HCT116 (cell line): ENCODE data around the gene ATP8B4. TPM values are rescaled to one million over a fixed set of nuclear protein-coding genes. Genes with fewer than 3 reads are reported as not detected.

ENCODE experiments used
- ATAC-seq: fragments of 200-7000 bp; cut with Tn5 transposase; 2 replicates; pipeline ENCODE4 v1.9.1; 2020; ENCODE audit warnings: mild to moderate bottlenecking, moderate library complexity
- BruUV-seq: library from RNA; stranded (reverse); fragments of 400-500 nt; replicated peaks from 2 replicates; lab custom pipeline; 2021; lab: Mats Ljungman, UMichigan
- CTCF ChIA-PET: fragments of 300-600 bp; sonication (Branson Sonifier 250); formaldehyde crosslinking; loops from one replicate; lab custom pipeline; 2021; ENCODE audit warnings: antibody characterized with exemption; lab: Charles Lee
- POLR2A ChIA-PET: fragments of 300-600, 350-600 bp; sonication (Branson Sonifier 250); formaldehyde crosslinking; loops from one replicate; lab custom pipeline; 2021; ENCODE audit warnings: antibody characterized with exemption; lab: Charles Lee
- RAD21 ChIA-PET, 2 experiments: fragments of 300-600 bp; sonication (Branson Sonifier 250); formaldehyde crosslinking; loops; one replicate each; lab custom pipeline; 2023; ENCODE audit warnings: low total read pairs in 2 of 2; ENCODE audit not compliant: uncharacterized antibody in 2 of 2, unreplicated experiment in 2 of 2, low non-redundant PET in 1 of 2; lab: Charles Lee
- DNase-seq: peaks from one replicate; pipeline ENCODE4 v3.0.0-alpha.2; 2010; ENCODE audit warnings: low read depth, low spot score
- H2AFZ ChIP-seq: fragments of 200-600 bp; shearing (Covaris generic), sonication (generic); 2 replicates; pipeline ENCODE4 v1.6.1; 2017; ENCODE audit warnings: low read depth, mixed run types, mixed read lengths, antibody characterized with exemption, low read length; ENCODE audit not compliant: poor library complexity, severe bottlenecking
- H3K27ac ChIP-seq: 2 replicates; pipeline ENCODE4 v1.5.1; 2012; ENCODE audit warnings: low read depth, low read length
- H3K27me3 ChIP-seq: fragments of 200-600 bp; sonication (generic); 2 replicates; pipeline ENCODE4 v1.6.1; 2016; ENCODE audit warnings: mixed run types, low read length, mixed read lengths; ENCODE audit not compliant: insufficient read depth
- H3K36me3 ChIP-seq, 2 experiments: fragments of 200-500 bp in 1 of 2; fragments of 200-600 bp in 1 of 2; sonication (Bioruptor generic) in 1 of 2; sonication (generic) in 1 of 2; 2 replicates each; pipeline versions ENCODE4 v1.5.1 to v1.6.1; 2014 to 2016; ENCODE audit warnings: low read length in 2 of 2, inconsistent platforms in 1 of 2, mixed read lengths in 1 of 2, mixed run types in 1 of 2; ENCODE audit not compliant: insufficient read depth in 2 of 2, control insufficient read depth in 1 of 2
- H3K4me1 ChIP-seq, 2 experiments: fragments of 200-600 bp in 1 of 2; sonication (generic) in 1 of 2; 2 replicates each; pipeline versions ENCODE4 v1.5.1 to v1.6.1; 2012 to 2017; ENCODE audit warnings: low read length in 2 of 2, inconsistent platforms in 1 of 2, mild to moderate bottlenecking in 1 of 2, mixed read lengths in 1 of 2, mixed run types in 1 of 2, moderate library complexity in 1 of 2; ENCODE audit not compliant: insufficient read depth in 2 of 2, control insufficient read depth in 1 of 2
- H3K4me2 ChIP-seq: fragments of 200-600 bp; sonication (generic); 2 replicates; pipeline ENCODE4 v1.6.1; 2017; ENCODE audit warnings: mixed run types, low read length, mixed read lengths
- H3K4me3 ChIP-seq, 2 experiments: fragments of 200-600 bp in 1 of 2; sonication (generic) in 1 of 2; replicated peaks in 1 of 2; 2 replicates each; pipeline ENCODE4 v1.5.1; 2011 to 2016; ENCODE audit warnings: low read length in 2 of 2, control low read depth in 1 of 2, low read depth in 1 of 2, mild to moderate bottlenecking in 1 of 2, mixed read lengths in 1 of 2, mixed run types in 1 of 2
- H3K79me2 ChIP-seq: fragments of 200-600 bp; sonication (generic); 2 replicates; pipeline ENCODE4 v1.6.1; 2017; ENCODE audit warnings: mild to moderate bottlenecking, mixed run types, low read length, moderate library complexity, mixed read lengths; ENCODE audit not compliant: insufficient read depth
- H3K9ac ChIP-seq: fragments of 200-600 bp; sonication (generic); 2 replicates; pipeline ENCODE4 v1.6.1; 2016; ENCODE audit warnings: low read length, mixed read lengths
- H3K9me2 ChIP-seq: fragments of 200-600 bp; sonication (generic), shearing (Covaris generic); 2 replicates; pipeline ENCODE4 v1.6.1; 2017; ENCODE audit warnings: mixed run types, mild to moderate bottlenecking, moderate library complexity; ENCODE audit not compliant: insufficient read depth
- H3K9me3 ChIP-seq, 2 experiments: fragments of 200-500 bp in 1 of 2; fragments of 200-600 bp in 1 of 2; sonication (Bioruptor generic) in 1 of 2; sonication (generic) in 1 of 2; 2 replicates each; pipeline ENCODE4 v1.6.1; 2014 to 2017; ENCODE audit warnings: low read length in 2 of 2, mixed read lengths in 2 of 2, inconsistent platforms in 1 of 2, low read depth in 1 of 2, mild to moderate bottlenecking in 1 of 2, mixed run types in 1 of 2, moderate library complexity in 1 of 2; ENCODE audit not compliant: control insufficient read depth in 1 of 2, insufficient read depth in 1 of 2
- H4K20me1 ChIP-seq: fragments of 200-600 bp; sonication (generic), shearing (Covaris generic); 2 replicates; pipeline ENCODE4 v1.6.1; 2017; ENCODE audit warnings: mixed run types, mild to moderate bottlenecking, moderate library complexity; ENCODE audit not compliant: insufficient read depth
- CEBPB ChIP-seq: IDR thresholded peaks from 2 replicates; pipeline ENCODE4 v1.6.1; 2012; ENCODE audit warnings: low read depth
- FOSL1 ChIP-seq: IDR thresholded peaks from 2 replicates; pipeline ENCODE4 v1.6.1; 2012; ENCODE audit warnings: low read depth
- SP1 ChIP-seq: IDR thresholded peaks from 2 replicates; pipeline ENCODE4 v1.6.1; 2012; ENCODE audit warnings: low read depth
- SRF ChIP-seq: IDR thresholded peaks from 2 replicates; pipeline ENCODE4 v1.6.1; 2012; ENCODE audit warnings: low read depth
- TCF7L2 ChIP-seq: IDR thresholded peaks from 2 replicates; pipeline ENCODE4 v1.7.0; 2011; ENCODE audit warnings: borderline replicate concordance, inconsistent platforms; ENCODE audit not compliant: insufficient read depth, insufficient read length; ENCODE audit errors: extremely low read depth
- YY1 ChIP-seq: IDR thresholded peaks from 2 replicates; pipeline ENCODE4 v1.6.1; 2011; ENCODE audit warnings: low read length, low read depth, moderate library complexity, mild to moderate bottlenecking; ENCODE audit not compliant: insufficient replicate concordance; ENCODE audit errors: extremely low read depth
- ZFX ChIP-seq: fragments of 450-650 bp; IDR thresholded peaks from 2 replicates; pipeline ENCODE4 v1.6.1; 2017
- ZNF274 ChIP-seq: fragments of 200-500 bp; sonication (Bioruptor generic); IDR thresholded peaks from 2 replicates; pipeline ENCODE4 v1.6.1; 2014; ENCODE audit warnings: mild to moderate bottlenecking, low read depth, low read length, inconsistent platforms
- intact Hi-C: fragments of 100-400 bp; cut with micrococcal nuclease; formaldehyde crosslinking; loops from 2 replicates; pipeline ENCODE4 v1.10.0; 2022
- total RNA-seq: library from RNA; stranded (reverse); gene quantifications from one replicate; pipeline ENCODE4 v1.2.1, GENCODE V29; 2021; ENCODE audit not compliant: unreplicated experiment
- TF ChIP-seq, protein P1 (sequence below): IDR thresholded peaks from 2 replicates; pipeline ENCODE4 v1.6.1; 2012
- TF ChIP-seq, protein P2 (sequence below): IDR thresholded peaks from 2 replicates; pipeline ENCODE4 v1.6.1; 2012
- TF ChIP-seq, protein P3 (sequence below), 3 experiments: fragments of 200-600 bp in 1 of 3; sonication (generic) in 1 of 3; IDR thresholded peaks in 2 of 3; conservative IDR thresholded peaks in 1 of 3; 2 replicates each; pipeline ENCODE4 v1.5.1; 2012 to 2017; ENCODE audit warnings: low read depth in 2 of 3, low read length in 2 of 3, antibody characterized with exemption in 1 of 3, borderline replicate concordance in 1 of 3, control low read depth in 1 of 3, mild to moderate bottlenecking in 1 of 3, mixed read lengths in 1 of 3, mixed run types in 1 of 3, moderate library complexity in 1 of 3; ENCODE audit not compliant: insufficient read depth in 1 of 3
- TF ChIP-seq, protein P4 (sequence below): IDR thresholded peaks from 2 replicates; pipeline ENCODE4 v1.6.1; 2011; ENCODE audit warnings: mild to moderate bottlenecking, low read length, moderate library complexity; ENCODE audit not compliant: insufficient replicate concordance; ENCODE audit errors: extremely low read depth

Gene ATP8B4
- total RNA-seq, 1 experiment from 2014 or later: 0.25 TPM

DNA sequence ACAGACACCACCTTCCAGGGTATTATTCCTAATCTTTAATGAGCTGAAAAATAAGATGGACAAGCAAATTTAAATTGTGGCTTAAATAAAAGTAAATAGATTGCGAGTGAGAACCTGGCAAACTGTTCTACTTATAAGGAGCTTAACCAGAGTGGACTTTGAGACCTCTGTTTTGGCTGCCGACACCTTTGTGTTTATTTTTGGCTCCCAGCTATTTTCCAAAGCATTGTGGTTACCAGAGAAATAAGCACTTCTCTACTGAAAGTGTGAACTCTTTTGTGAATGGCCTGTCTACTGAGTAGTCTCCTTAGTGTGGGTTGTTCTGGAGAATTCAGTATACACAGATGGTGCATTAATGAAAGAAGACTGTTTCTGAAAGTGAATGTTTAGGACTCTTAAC is 109.4 kb downstream of the ATP8B4 start:
- Histone ChIP-seq H2AFZ (no peak overlapping the region), H4K20me1 (no peaks in the 10 kb centered on the region), H3K27ac (no peak overlapping the region), H3K27me3 (no peaks in the 10 kb centered on the region), H3K9me3 (no peaks in the 10 kb centered on the region), H3K9ac (no peak overlapping the region), H3K4me3 (no peak overlapping the region), H3K4me2 (no peak overlapping the region), H3K9me2 (no peaks in the 10 kb centered on the region), H3K36me3 (no peaks in the 10 kb centered on the region), H3K4me1 (no peaks in the 10 kb centered on the region), H3K79me2 (no peaks in the 10 kb centered on the region)
- intact Hi-C loops: loop anchor here (10.0 kb wide), 1 partner anchor 135 kb away; no protein-coding TSS in a partner anchor
- DNase-seq (no peak), ATAC-seq (no peak)
- TF ChIP-seq, protein P1, sequence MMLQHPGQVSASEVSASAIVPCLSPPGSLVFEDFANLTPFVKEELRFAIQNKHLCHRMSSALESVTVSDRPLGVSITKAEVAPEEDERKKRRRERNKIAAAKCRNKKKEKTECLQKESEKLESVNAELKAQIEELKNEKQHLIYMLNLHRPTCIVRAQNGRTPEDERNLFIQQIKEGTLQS: no peak
- TF ChIP-seq, protein P2, sequence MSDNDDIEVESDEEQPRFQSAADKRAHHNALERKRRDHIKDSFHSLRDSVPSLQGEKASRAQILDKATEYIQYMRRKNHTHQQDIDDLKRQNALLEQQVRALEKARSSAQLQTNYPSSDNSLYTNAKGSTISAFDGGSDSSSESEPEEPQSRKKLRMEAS: no peak
- TF ChIP-seq ZFX (no peak), TCF7L2 (no peak), ZNF274 (no peak), SP1 (no peak), FOSL1 (no peak), CEBPB (no peak), SRF (no peak), YY1 (no peak)
- TF ChIP-seq, protein P3, sequence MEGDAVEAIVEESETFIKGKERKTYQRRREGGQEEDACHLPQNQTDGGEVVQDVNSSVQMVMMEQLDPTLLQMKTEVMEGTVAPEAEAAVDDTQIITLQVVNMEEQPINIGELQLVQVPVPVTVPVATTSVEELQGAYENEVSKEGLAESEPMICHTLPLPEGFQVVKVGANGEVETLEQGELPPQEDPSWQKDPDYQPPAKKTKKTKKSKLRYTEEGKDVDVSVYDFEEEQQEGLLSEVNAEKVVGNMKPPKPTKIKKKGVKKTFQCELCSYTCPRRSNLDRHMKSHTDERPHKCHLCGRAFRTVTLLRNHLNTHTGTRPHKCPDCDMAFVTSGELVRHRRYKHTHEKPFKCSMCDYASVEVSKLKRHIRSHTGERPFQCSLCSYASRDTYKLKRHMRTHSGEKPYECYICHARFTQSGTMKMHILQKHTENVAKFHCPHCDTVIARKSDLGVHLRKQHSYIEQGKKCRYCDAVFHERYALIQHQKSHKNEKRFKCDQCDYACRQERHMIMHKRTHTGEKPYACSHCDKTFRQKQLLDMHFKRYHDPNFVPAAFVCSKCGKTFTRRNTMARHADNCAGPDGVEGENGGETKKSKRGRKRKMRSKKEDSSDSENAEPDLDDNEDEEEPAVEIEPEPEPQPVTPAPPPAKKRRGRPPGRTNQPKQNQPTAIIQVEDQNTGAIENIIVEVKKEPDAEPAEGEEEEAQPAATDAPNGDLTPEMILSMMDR (IDR thresholded peaks at IDR 0.05 in 2 of 3, conservative IDR thresholded peaks at IDR 0.05 in 1 of 3; ENCODE audit: borderline replicate concordance in 1 of 3, insufficient read depth in 1 of 3, low read depth in 2 of 3, low read length in 2 of 3): no peak
- TF ChIP-seq, protein P4, sequence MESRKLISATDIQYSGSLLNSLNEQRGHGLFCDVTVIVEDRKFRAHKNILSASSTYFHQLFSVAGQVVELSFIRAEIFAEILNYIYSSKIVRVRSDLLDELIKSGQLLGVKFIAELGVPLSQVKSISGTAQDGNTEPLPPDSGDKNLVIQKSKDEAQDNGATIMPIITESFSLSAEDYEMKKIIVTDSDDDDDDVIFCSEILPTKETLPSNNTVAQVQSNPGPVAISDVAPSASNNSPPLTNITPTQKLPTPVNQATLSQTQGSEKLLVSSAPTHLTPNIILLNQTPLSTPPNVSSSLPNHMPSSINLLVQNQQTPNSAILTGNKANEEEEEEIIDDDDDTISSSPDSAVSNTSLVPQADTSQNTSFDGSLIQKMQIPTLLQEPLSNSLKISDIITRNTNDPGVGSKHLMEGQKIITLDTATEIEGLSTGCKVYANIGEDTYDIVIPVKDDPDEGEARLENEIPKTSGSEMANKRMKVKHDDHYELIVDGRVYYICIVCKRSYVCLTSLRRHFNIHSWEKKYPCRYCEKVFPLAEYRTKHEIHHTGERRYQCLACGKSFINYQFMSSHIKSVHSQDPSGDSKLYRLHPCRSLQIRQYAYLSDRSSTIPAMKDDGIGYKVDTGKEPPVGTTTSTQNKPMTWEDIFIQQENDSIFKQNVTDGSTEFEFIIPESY: no peak
- ChIA-PET CTCF (no interaction called here), RAD21 (no interaction called here), POLR2A (no interaction called here)
- BruUV-seq: no TSS peak
